Panc1 (cell line): ENCODE data around the gene SNED1. TPM values are rescaled to one million over a fixed set of nuclear protein-coding genes. Genes with fewer than 3 reads are reported as not detected.

Experiments used
- ATAC-seq: fragments of 200-7000 bp; cut with Tn5 transposase; 2 replicates; pipeline ENCODE4 v1.9.1; 2020; ENCODE audit warnings: mild to moderate bottlenecking, moderate library complexity
- BruUV-seq: library from RNA; stranded (reverse); fragments of 400-500 nt; replicated peaks from 2 replicates; lab custom pipeline; 2021; lab: Mats Ljungman, UMichigan
- CTCF ChIA-PET: fragments of 300-600 bp; sonication (Branson Sonifier 250); formaldehyde crosslinking; loops from one replicate; lab custom pipeline; 2022; ENCODE audit warnings: antibody characterized with exemption; lab: Charles Lee
- POLR2A ChIA-PET: fragments of 300-600 bp; sonication (Branson Sonifier 250); formaldehyde crosslinking; loops from one replicate; lab custom pipeline; 2022; ENCODE audit warnings: antibody characterized with exemption; lab: Charles Lee
- DNase-seq: peaks from one replicate; pipeline ENCODE4 v3.0.0-alpha.2; 2010; ENCODE audit warnings: low read depth, low spot score
- H3K27ac ChIP-seq: 2 replicates; pipeline ENCODE4 v1.5.1; 2011; ENCODE audit warnings: mild to moderate bottlenecking, low read length, inconsistent platforms
- H3K27me3 ChIP-seq: fragments of 200-500 bp; sonication (Bioruptor generic); 2 replicates; pipeline ENCODE4 v1.6.0; 2014; ENCODE audit warnings: low read length, inconsistent platforms; ENCODE audit not compliant: control insufficient read depth, insufficient read depth
- H3K36me3 ChIP-seq: fragments of 200-500 bp; sonication (Bioruptor generic); 2 replicates; pipeline ENCODE4 v1.5.1; 2014; ENCODE audit warnings: inconsistent platforms, mild to moderate bottlenecking, low read length, moderate library complexity; ENCODE audit not compliant: control insufficient read depth, insufficient read depth
- H3K4me1 ChIP-seq: 2 replicates; pipeline ENCODE4 v1.5.1; 2011; ENCODE audit warnings: inconsistent platforms, mild to moderate bottlenecking, low read length, moderate library complexity; ENCODE audit not compliant: control insufficient read depth, insufficient read depth
- H3K4me3 ChIP-seq, 2 experiments: 2 replicates each; pipeline ENCODE4 v1.5.1; 2011 to 2012; ENCODE audit warnings: low read depth in 2 of 2, low read length in 2 of 2, mild to moderate bottlenecking in 2 of 2, inconsistent platforms in 1 of 2, moderate library complexity in 1 of 2
- H3K9me3 ChIP-seq: fragments of 200-500 bp; sonication (Bioruptor generic); 2 replicates; pipeline ENCODE4 v1.5.1; 2014; ENCODE audit warnings: low read depth, mild to moderate bottlenecking, inconsistent platforms, low read length, moderate library complexity; ENCODE audit not compliant: control insufficient read depth, insufficient read depth
- POLR2AphosphoS5 ChIP-seq: IDR thresholded peaks from 2 replicates; pipeline ENCODE4 v1.6.1; 2012; ENCODE audit warnings: mild to moderate bottlenecking, low read depth, low read length, moderate library complexity
- SIN3A ChIP-seq: IDR thresholded peaks from 2 replicates; pipeline ENCODE4 v1.6.1; 2012; ENCODE audit warnings: low read depth, mild to moderate bottlenecking, low read length, moderate library complexity, borderline replicate concordance; ENCODE audit not compliant: insufficient read depth
- TCF7L2 ChIP-seq: IDR thresholded peaks from 2 replicates; pipeline ENCODE4 v1.6.1; 2011; ENCODE audit warnings: mild to moderate bottlenecking, low read depth, low read length, inconsistent platforms
- in situ Hi-C: cut with HindIII; loops from 2 replicates; pipeline ENCODE4 v1.10.0; 2016; ENCODE audit warnings: low sequenced_read_pairs, low pct_unique_long_range_greater_than_20kb
- intact Hi-C: fragments of 100-400 bp; cut with micrococcal nuclease; formaldehyde crosslinking; loops from one replicate; pipeline ENCODE4 v1.10.0; 2022; ENCODE audit not compliant: unreplicated experiment
- total RNA-seq: library from RNA; stranded (reverse); gene quantifications from one replicate; pipeline ENCODE4 v1.2.1, GENCODE V29; 2021; ENCODE audit not compliant: unreplicated experiment
- TF ChIP-seq, protein P1 (sequence below), 2 experiments: IDR thresholded peaks; 2 replicates each; pipeline ENCODE4 v1.6.1; 2011 to 2012; ENCODE audit warnings: low read depth in 2 of 2, control low read depth in 1 of 2, low read length in 1 of 2, mild to moderate bottlenecking in 1 of 2, moderate library complexity in 1 of 2; ENCODE audit not compliant: insufficient read depth in 1 of 2
- TF ChIP-seq, protein P2 (sequence below): fragments of 450-650 bp; IDR thresholded peaks from 2 replicates; pipeline ENCODE4 v1.5.1; 2017; ENCODE audit warnings: mild to moderate bottlenecking

The SNED1 gene
- total RNA-seq, 1 experiment from 2014 or later = 11.0 TPM

DNA sequence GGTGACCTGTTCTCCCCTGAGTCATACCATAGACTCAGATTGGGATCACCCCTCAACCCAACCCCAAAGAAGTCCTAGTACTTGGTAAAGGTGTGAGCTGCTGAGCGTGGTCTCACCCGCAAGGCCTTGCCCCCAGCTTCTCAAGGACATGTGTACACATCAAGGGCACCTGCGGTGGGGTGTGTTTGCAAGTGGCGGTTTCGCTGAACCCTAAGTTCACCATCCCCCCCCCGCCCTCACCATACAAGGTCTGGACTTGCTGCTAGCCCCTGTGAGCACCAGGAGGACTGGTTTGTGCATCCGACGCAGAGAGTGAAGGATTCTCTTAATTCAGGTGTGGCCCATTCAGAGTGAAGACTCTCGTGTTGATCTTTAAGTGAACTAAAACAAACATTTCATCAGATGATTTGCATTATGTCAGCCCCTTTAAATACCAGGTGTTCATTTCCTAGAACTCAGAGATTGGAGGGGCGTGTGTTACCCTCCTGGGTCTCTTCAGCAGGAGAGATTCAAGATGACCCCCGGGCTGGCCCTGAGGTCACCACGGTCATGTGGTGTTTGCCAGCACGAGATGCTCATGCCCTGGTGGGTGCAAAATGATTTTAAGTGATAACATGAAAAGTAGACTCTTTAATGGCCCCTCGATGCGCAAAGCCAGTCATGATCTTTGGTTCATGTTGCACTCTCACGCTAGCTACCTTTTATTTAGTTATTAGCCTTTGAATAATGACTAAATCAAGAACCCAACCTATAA, 75.8 kb downstream of the SNED1 start:
- TF ChIP-seq, protein P1, sequence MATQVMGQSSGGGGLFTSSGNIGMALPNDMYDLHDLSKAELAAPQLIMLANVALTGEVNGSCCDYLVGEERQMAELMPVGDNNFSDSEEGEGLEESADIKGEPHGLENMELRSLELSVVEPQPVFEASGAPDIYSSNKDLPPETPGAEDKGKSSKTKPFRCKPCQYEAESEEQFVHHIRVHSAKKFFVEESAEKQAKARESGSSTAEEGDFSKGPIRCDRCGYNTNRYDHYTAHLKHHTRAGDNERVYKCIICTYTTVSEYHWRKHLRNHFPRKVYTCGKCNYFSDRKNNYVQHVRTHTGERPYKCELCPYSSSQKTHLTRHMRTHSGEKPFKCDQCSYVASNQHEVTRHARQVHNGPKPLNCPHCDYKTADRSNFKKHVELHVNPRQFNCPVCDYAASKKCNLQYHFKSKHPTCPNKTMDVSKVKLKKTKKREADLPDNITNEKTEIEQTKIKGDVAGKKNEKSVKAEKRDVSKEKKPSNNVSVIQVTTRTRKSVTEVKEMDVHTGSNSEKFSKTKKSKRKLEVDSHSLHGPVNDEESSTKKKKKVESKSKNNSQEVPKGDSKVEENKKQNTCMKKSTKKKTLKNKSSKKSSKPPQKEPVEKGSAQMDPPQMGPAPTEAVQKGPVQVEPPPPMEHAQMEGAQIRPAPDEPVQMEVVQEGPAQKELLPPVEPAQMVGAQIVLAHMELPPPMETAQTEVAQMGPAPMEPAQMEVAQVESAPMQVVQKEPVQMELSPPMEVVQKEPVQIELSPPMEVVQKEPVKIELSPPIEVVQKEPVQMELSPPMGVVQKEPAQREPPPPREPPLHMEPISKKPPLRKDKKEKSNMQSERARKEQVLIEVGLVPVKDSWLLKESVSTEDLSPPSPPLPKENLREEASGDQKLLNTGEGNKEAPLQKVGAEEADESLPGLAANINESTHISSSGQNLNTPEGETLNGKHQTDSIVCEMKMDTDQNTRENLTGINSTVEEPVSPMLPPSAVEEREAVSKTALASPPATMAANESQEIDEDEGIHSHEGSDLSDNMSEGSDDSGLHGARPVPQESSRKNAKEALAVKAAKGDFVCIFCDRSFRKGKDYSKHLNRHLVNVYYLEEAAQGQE (IDR thresholded peaks at IDR 0.05; ENCODE audit: insufficient read depth in 1 of 2, low read depth in 2 of 2, low read length in 1 of 2) = no peak
- TF ChIP-seq, protein P2, sequence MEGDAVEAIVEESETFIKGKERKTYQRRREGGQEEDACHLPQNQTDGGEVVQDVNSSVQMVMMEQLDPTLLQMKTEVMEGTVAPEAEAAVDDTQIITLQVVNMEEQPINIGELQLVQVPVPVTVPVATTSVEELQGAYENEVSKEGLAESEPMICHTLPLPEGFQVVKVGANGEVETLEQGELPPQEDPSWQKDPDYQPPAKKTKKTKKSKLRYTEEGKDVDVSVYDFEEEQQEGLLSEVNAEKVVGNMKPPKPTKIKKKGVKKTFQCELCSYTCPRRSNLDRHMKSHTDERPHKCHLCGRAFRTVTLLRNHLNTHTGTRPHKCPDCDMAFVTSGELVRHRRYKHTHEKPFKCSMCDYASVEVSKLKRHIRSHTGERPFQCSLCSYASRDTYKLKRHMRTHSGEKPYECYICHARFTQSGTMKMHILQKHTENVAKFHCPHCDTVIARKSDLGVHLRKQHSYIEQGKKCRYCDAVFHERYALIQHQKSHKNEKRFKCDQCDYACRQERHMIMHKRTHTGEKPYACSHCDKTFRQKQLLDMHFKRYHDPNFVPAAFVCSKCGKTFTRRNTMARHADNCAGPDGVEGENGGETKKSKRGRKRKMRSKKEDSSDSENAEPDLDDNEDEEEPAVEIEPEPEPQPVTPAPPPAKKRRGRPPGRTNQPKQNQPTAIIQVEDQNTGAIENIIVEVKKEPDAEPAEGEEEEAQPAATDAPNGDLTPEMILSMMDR = no peak
- TF ChIP-seq POLR2AphosphoS5 (no peak), TCF7L2 (no peak), SIN3A (no peak)
- in situ Hi-C loops = no loop called here

DNA sequence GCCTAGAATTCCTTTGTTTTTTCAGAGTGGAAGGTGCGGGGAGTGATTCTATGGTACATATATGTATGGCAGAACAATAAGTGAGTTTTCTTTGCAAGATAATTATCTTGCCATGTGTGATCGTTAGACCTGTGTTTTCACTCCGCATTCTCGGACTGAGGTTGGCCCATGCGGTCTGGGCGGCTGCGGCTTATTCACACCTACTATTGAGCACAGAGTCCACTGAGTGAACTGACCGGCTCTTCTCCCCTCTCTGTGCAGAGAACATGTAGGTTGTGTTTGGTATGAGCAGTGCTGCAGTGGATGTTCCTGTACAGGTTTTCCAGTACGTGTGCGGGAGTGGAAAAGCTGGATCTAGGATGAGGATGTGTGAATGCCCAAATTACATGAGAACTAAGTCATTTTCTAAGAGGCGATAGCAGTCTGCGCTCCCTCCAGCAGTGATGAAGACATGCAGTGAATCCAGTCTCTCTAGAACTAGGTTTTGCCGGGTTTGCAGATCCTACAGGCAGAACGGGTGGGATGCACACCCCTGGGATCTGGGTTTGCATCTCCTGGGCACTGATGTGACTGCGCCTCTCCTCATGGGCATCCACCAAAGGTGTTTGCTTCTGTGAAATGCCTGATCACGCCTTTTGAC, 76.6 kb downstream of the SNED1 start:
- intact Hi-C loops = no loop called here
- CTCF ChIA-PET = no interaction called here
- TF ChIP-seq TCF7L2 (no peak), POLR2AphosphoS5 (no peak), SIN3A (no peak)
- TF ChIP-seq, protein P2 = no peak
- TF ChIP-seq, protein P1 (IDR thresholded peaks at IDR 0.05; ENCODE audit: insufficient read depth in 1 of 2, low read depth in 2 of 2, low read length in 1 of 2) = no peak

More for the DNA sequence above, 75.8 kb downstream of the SNED1 start:
- Histone ChIP-seq H3K9me3 (no peaks in the 10 kb centered on the region), H3K27me3 (no peaks in the 10 kb centered on the region), H3K36me3 (no peaks in the 10 kb centered on the region), H3K4me1 (no peaks in the 10 kb centered on the region), H3K27ac (no peak overlapping the region), H3K4me3 (no peak overlapping the region)
- intact Hi-C loops = no loop called here
- ChIA-PET CTCF (no interaction called here), POLR2A (interaction anchor here (0.5 kb wide), 1 partner anchor 9 kb away, joined by 6 read pairs; no protein-coding TSS in a partner anchor)
- no peak for ATAC-seq
- DNase-seq = no peak
- no TSS peak for BruUV-seq

More for the DNA sequence above, 76.6 kb downstream of the SNED1 start:
- no peak overlapping the region for H3K27ac ChIP-seq
- H3K4me1 ChIP-seq = no peaks in the 10 kb centered on the region
- POLR2A ChIA-PET = no interaction called here
- no peaks in the 10 kb centered on the region for H3K36me3 ChIP-seq
- no peaks in the 10 kb centered on the region for H3K9me3 ChIP-seq
- no TSS peak for BruUV-seq
- ATAC-seq (no peak), DNase-seq (no peak)
- in situ Hi-C loops = no loop called here
- H3K4me3 ChIP-seq = no peak overlapping the region
- H3K27me3 ChIP-seq = no peaks in the 10 kb centered on the region
